HFF-Myc (cell line): ENCODE results near the gene SNAP91.
A peak's percentile ranks its signal among the peaks of the same experiment; 100 is the strongest.
"Not testable (repeated sequence)": the region's sequence is repeated elsewhere in the genome, so short reads cannot be mapped to it uniquely, and the experiment has no call there.

ENCODE experiments used
- DNase-seq: peaks from one replicate; pipeline ENCODE4 v3.0.0-alpha.2; 2011; ENCODE audit warnings: low read depth; ENCODE audit errors: extremely low read depth
- H3K4me3 ChIP-seq: replicated peaks from 2 replicates; pipeline ENCODE4 v1.5.1; 2011; ENCODE audit warnings: low read depth, mild to moderate bottlenecking, control low read depth, low read length
- CTCF ChIP-seq: IDR thresholded peaks from 2 replicates; pipeline ENCODE4 v1.5.1; 2012; ENCODE audit warnings: mild to moderate bottlenecking, low read depth, low read length, control low read depth; ENCODE audit errors: missing control alignments

Gene SNAP91, protein sequence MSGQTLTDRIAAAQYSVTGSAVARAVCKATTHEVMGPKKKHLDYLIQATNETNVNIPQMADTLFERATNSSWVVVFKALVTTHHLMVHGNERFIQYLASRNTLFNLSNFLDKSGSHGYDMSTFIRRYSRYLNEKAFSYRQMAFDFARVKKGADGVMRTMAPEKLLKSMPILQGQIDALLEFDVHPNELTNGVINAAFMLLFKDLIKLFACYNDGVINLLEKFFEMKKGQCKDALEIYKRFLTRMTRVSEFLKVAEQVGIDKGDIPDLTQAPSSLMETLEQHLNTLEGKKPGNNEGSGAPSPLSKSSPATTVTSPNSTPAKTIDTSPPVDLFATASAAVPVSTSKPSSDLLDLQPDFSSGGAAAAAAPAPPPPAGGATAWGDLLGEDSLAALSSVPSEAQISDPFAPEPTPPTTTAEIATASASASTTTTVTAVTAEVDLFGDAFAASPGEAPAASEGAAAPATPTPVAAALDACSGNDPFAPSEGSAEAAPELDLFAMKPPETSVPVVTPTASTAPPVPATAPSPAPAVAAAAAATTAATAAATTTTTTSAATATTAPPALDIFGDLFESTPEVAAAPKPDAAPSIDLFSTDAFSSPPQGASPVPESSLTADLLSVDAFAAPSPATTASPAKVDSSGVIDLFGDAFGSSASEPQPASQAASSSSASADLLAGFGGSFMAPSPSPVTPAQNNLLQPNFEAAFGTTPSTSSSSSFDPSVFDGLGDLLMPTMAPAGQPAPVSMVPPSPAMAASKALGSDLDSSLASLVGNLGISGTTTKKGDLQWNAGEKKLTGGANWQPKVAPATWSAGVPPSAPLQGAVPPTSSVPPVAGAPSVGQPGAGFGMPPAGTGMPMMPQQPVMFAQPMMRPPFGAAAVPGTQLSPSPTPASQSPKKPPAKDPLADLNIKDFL

GRCh38 chr6:83708970-83709747 lies at the start of gene SNAP91:
SNAP91 (minus strand) TSS chr6:83709101; CDS start chr6:83707927, 1,174 bp downstream.
- peak within 1 kb of the TSS; percentile 31 for H3K4me3 ChIP-seq
- no peak for TF ChIP-seq CTCF
- no peak for DNase-seq

DNA sequence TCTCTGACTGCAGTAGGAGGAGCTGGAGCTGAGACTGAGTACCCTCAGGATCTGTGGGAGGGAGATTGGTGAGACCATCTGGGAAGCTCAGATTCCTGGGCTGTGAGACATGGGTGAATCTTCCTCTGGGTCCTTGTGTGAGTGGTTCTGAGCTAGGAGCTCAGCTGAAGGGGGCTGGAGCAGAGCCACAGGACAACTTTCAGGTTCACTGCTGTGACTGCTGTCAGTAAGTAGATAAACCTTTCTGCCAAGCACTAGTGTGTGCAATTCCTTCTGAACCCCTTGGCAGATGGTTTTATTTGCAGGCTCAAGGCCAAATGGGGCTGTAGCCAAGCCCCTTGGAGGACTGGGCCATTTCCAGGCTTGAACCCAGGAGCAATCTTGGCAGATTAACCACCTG lies 49.6 kb upstream of the SNAP91 start:
- no peak for TF ChIP-seq CTCF
- no peak for DNase-seq
- no peak overlapping the region for H3K4me3 ChIP-seq

DNA sequence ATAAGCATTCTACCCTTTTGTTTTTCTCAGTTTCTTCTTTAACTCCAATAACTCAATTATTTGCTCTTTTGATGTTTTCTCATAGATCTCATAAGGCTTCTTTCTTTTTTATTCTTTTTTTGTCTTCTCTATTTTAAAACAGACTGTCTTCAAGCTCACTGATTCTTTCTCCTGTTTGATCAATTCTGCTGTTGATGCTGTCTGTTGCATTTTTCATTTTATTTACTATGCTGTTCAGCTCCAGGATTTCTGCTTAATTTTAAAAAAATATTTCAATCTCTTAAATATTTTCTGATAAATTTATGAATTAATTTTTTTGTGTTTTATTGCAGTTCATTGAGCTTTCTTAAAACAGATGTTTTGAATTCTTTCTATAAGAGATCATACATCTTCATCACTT lies 48.1 kb upstream of the SNAP91 start:
- no peak for DNase-seq
- TF ChIP-seq CTCF, result no peak
- no peak overlapping the region for H3K4me3 ChIP-seq

- H3K4me3 ChIP-seq, result no peak overlapping the region
- DNase-seq, result no peak
- TF ChIP-seq CTCF, result no peak
These were observed 47.7 kb upstream of the SNAP91 start for GRCh38 chr6:83756565-83756964.

DNA sequence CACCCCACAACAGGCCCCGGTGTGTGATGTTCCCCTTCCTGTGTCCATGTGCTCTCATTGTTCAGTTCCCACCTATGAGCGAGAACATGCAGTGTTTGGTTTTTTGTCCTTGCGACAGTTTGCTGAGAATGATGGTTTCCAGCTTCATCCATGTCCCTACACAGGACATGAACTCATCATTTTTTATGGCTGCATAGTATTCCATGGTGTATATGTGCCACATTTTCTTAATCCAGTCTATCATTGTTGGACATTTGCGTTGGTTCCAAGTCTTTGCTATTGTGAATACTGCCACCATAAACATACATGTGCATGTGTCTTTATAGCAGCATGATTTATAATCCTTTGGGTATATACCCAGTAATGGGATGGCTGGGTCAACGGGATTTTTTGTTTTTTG lies 43.5 kb upstream of the SNAP91 start:
- not testable (repeated sequence) for DNase-seq

DNA sequence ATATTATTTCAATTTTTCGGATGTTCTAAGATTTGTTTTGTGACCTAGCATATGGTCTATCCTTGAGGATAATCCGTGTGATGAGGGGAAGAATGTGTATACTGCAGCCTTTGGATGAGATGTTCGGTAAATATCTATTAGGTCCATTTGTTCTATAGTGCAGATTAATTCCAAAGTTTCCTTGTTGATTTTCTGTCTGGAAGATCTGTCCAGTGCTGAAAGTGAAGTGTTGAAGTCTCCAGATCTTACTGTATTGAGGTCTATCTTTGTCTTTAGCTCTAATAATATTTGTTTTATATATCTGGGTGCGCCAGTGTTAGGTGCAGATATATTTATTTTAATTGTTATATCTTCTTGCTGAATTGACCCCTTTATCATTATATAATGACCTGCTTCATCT lies 32.2 kb upstream of the SNAP91 start:
- no peak for DNase-seq
- no peak overlapping the region for H3K4me3 ChIP-seq
- TF ChIP-seq CTCF, result no peak

More for the DNA sequence above, 43.5 kb upstream of the SNAP91 start:
- H3K4me3 ChIP-seq, result not testable (repeated sequence)
